Mesenteric fat pad (tissue), 1 donor: ENCODE results near the gene DYNC1H1. TPM values are rescaled to one million over a fixed set of nuclear protein-coding genes. Genes with fewer than 3 reads are reported as not detected.

ENCODE experiments used
- DNase-seq: peaks from one replicate; pipeline ENCODE4 v3.0.0-alpha.2; 2020; ENCODE audit warnings: low spot score
- total RNA-seq: library from RNA; stranded (reverse); fragmentation: NEBNext Ultra II Directional; extraction: Animal tissue kit (Norgen Biotek cat#: 25700); gene quantifications from one replicate; pipeline ENCODE4 v1.2.1, GENCODE V29; 2021
- donor health status: DM: yes; HTN: yes; CAD: no.

DYNC1H1 gene
- total RNA-seq, 1 donor from 2014 or later: 473 TPM

- no peak for DNase-seq
Observed at GRCh38 chr14:101939646-101940170, 24.7 kb upstream of the DYNC1H1 start.

- DNase-seq: no peak
Observed at GRCh38 chr14:101944451-101944850, 19.9 kb upstream of the DYNC1H1 start.

- DNase-seq: no peak
Observed at GRCh38 chr14:101945171-101945570, 19.2 kb upstream of the DYNC1H1 start.

DNA sequence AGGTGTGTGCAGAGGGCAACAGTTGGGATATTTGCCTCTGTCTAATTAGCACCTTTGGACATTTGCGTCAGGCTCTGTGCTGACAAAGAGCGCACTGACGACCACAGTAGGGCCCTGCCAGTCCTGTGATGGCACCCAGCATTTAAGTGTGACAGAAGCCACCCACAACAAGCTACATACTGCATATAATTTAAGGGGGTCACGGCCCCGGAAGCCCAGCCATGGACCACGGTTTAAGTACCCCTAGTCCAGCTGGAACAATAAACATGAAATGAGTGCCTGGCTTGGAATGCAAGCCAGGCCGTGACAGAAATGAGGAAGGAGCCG, 16.8 kb upstream of the DYNC1H1 start:
- no peak for DNase-seq

DNA sequence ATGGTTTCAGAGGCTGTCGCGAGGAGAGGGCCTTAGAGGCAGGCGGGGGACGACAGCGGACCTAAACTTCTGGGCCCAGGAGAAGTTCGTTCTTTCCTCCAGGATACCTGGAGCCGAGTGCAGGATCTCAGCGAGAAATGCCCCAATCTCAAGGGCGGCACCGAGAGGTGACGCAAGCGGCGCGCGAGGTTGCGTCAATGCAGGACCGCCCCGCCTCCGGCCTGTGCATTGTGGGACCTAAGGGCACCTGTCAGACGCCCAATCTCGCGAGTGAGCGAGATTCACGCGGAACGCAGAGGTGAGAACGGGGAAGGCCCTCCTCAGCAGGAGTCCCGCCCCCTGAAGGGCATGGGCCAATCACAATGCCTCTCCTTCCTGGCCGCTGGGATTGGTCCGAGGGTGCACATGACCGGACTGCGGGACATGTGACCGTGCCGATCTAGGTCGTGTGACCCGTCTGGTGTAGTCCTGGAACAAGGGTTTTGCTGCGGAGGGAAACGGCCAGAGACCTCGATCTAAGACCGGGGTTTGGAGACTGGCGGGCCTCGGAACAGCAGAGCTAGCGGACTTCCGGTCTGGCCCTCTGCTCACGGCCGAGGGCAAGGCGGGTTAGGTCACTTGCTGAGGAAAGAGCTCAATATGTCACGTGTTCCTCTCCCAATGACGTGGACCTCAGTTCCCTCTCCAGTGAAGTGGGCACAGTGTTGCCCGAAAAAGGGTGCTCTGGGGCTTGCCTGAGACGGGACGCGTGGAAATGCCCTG, 16.3 kb upstream of the DYNC1H1 start:
- peak; percentile 99 for DNase-seq

- peak; percentile 84 for DNase-seq
Observed at GRCh38 chr14:101948666-101949216, 15.6 kb upstream of the DYNC1H1 start.

GRCh38 chr14:101950100-101950499, 14.3 kb upstream of the DYNC1H1 start:
- peak; percentile 20 for DNase-seq

DNA sequence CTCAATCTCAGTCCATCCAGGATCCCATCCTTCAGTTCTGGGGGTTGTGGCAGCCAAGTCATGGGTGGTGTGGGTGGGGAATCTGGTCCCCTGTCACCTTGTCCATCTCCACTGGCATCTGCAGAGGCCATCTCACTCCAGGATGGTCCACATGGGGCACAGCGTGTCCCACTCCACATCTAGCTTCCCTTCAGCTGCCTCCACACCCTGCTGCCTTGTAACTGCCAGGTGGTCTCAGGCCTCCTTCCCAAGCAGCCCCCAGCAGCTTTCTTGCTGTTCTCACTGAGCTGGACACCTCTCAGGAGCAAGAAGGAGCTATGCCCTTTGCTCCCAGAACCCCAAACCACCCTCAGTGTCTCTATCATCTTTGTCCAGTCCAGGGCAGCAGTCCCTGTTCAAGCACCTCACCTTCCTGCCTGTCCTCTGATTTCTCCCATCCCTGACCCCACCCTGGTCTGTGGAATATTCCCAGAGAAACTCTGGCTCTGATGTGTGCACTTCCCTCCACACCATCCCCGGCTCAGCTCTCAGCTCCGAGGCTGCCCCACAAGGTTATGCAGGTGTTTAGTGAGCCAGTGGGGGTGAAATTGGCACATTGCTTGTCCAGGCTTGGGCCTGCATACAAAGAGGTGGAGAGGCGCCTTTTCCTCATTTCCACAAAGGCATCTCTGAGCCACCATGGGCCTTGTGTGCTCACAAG, 13.7 kb upstream of the DYNC1H1 start:
- DNase-seq: peak; percentile 60

DNA sequence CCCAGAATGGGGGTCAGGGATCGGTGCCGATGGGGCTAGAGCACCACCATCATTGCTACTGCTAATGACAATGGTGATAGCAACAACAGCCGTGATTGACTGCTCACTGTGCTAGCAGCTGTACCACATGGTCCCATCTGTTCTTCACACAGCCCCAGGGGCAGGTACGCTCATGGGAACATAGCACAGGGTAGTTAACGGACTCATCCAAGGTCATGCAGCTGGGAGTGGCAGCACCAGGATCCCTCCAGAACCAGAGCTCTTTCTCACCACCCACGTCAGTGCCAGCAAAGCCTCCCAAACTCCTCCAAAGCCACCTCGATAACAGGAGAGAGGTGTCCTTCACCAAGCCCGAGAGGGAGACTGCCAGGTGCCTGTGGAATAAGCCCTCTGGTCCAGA, 11.2 kb upstream of the DYNC1H1 start:
- no peak for DNase-seq

DNA sequence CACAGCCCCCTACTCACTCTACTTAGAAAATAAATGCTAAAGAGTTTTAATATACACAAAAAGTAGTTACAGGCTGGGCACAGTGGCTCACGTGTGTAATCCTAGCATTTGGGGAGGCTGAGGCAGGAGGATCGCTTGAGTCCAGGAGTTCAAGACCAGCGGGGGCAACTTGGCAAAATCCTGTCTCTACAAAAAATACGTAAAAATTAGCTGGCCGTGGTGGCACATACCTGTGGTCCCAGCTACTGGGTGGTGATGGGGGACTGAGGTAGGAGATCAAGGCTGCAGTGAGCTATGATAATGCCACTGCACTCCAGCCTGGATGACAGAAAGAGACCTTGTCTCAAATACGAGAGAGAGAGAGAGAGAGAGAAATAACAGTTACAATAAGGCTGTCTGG, 9.9 kb upstream of the DYNC1H1 start:
- DNase-seq: peak; percentile 55

GRCh38 chr14:101955695-101956161, 8.6 kb upstream of the DYNC1H1 start:
- DNase-seq: no peak

DNA sequence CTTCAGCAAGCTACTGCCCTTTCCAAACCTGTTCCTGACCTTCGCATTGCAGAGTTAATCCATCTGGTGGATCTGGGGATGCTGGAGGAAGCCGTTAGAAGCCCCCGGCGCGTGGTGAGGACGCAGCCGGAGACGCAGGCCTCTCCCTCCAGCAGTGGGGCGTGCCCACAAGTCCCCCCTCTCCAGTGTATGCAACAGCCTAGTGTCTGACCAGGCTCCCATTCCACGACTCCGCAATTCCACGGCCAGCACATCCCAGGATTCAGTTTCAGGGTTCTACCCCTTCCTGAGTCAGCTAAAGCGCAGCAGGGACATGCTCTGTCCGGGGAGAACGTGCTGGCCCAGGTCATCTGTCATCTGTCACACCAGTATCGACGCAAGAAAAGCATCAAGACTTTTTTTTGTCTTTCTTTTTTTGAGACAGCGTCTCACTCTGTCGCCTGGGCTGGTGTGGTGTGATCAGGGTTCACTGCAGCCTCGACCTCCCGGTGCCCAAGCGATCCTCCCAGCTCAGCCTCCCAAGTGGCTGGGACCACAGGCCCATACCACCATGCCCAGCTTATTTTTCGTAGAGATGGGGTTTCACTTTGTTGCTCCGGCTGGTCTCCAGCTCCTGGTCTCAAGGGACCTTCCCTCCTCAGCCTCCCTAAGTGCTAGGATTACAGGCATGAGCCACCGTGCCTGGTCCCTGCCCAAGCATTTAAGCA, 8.0 kb upstream of the DYNC1H1 start:
- no peak for DNase-seq

DNA sequence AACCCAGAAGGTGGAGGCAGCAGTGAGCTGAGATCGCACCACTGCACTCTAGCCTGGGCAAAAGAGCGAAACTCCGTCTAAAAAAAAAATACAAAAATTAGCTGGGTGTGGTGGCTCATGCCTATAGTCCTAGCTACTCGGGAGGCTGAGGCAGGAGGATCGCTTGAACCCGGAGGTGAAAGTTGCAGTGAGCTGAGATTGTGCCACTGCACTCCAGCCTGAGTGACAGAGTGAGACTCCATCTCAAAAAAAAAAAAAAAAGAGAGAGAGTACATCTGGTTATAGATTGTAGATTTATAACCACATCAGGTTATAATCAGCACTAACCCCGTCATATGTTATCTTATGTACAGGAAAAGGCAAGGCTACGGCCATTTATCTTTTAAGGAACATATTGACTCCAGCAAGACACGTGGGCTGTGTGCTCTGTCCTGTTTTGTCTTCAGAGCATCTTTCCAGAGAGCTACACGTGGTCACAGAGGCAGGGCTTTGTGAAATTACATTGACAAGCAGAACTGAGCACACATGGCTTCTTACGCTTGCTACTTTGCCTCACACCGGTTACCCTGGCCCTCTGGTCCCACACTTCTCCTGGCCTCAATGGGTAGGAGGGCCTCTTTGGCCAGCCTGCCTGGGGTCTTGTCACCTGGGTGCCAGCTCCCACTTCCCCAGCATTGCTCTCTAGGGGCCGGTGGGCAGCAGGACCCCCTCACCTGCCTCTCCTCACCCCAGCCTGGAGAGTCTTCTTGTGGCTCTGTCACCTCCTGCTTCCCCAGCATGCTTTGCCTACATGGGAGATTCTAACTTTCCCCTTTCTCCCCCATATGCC, 6.8 kb upstream of the DYNC1H1 start:
- DNase-seq: peak; percentile 28

DNA sequence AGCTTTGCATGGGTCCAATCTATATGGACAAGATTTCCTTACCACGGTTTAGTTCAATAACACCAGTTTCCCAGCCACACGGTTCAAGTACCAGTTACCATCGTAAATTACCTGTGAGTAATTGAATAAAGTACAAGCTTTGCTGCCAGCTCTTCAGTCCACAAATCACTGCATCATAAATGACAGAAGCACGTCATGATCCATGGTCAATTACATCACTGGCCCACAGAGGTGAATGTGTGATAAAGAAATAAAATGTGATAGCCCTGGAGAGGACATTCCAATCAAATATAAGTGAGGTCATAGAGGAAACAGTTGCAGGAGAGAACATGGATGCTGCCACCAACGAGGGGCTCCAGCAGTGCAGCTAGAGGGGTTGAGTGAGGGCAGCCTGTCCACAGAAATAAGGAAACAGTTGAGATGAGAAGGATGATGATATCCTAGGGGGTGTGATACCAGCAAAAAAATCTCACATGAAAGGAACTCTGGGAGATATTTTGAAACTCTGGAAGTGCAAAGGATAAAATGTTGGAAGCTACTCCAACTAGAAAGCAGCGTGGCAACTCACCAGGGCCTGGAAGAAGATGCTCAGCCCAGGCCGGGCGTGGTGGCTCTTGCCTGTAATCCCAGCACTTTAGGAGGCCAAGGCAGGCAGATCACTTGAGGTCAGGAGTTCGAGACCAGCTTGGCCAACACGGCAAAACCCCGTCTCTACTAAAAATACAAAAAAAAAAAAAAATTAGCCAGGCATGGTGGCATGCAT, 5.8 kb upstream of the DYNC1H1 start:
- DNase-seq: no peak

GRCh38 chr14:101959277-101959676, 5.1 kb upstream of the DYNC1H1 start:
- no peak for DNase-seq

DNA sequence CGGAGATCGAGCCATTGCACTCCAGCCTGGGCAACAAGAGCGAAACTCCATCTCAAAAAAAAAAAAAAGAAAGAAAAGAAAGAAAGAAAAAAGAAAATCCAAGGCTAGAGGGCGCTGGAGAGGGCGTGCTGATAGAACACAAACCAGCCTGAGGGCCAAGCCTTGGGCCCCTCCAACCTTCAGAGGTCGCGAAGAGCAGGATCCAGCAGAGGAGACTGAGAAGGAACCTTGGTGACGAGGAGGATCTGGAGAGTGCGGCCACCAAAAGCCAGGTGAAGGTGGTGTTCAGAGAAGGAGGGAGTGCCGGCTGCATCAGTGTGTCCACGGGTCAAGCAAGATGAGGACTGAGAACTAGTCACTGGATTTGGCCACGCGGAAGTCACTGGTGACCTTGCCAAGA, 4.1 kb upstream of the DYNC1H1 start:
- no peak for DNase-seq

DNA sequence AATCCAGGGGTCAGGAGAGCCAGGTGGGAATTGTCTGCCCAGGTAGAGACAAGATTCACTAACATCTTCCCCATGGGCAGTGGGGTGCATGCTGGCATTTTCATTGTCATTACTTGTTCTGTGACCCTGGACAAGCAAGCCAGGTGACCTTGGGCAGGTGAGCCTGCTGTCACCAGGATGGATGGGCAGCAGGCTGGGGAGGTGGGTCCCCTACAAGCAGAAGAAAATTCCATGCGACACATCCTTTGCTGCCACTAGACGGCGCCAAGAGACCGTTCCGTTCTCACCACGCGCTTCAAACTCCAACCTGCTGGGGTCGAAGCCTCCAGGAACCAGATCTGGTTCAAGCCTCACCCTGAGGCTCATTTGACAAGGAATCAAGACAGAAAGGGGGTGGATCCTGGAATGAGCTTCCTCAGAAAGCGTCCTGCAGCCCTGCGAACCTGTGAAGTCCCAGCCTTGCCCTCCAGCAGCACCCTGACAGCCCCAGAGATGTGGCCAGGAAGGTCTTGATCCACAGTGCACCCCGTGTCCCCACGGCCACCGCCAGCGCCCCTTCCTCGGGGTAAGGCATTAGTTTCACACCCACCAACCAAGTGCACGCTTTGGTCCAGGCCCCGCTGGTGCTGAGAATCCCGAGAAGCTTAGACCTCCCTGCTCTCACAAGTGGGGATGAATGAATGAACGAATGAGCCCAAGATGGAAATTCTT, 3.2 kb upstream of the DYNC1H1 start:
- DNase-seq: no peak

DNA sequence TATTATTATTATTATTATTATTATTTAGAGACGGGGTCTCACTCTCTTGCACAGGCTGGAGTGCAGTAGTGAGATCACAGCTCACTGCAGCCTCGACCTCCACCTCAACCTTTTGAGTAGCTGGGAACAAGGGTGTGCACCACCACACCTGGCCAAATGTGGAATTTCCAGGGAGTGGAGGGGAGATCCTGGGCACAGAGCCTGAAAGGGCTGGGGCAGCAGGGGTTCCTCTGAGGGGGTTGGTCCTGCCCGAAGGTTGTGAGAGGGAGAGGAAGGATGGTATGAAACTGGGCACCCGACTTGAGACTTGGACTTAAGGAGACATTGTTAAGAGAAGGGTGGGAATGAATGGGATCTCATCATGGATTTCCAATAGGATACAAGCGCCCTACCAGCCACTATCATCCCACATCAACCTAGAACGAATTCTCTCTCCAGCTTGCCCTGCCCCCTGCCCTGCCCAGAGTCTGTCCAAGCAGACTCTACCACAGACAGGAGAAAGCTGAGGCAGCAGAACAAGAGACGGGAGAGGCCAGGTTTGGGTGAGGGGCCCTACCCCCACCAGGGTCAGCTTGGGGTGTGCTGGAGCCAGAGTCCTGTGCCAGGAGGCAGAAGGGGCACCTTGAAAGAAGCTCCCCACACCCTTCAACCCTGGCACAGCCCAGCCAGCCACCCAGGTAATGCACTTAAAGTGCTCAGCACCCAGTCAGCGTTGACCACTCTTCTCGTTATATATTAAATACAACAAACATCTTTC, 2.4 kb upstream of the DYNC1H1 start:
- DNase-seq: no peak

- no peak for DNase-seq
Observed at GRCh38 chr14:101962503-101962874, 1.9 kb upstream of the DYNC1H1 start.
